ENCODE measurements around the gene KLHL6. TPM values are rescaled to one million over a fixed set of nuclear protein-coding genes. Genes with fewer than 3 reads are reported as not detected.

KLHL6 gene
- total and polyA plus RNA-seq, 8 donors = 0.19 to 4.6 (median 0.31) TPM

DNA sequence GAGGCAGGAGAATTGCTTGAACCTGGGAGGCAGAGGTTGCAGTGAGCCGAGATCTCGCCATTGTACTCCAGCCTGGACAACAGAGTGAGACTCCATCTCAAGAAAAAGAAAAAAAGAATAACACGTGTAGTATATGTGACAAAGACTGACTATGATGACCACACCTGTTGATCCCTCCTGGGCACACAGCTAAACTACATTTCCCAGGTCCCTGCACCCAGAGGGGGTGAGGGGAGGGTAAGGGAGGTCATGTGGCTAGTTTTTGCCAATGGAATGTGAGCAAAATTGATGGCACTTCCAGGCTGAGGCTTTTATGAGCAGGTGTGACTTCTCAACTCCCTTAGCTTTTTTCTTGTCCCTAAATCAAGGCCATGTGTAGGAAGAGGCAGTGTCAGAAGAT lies 58.2 kb downstream of the KLHL6 start:
- no peaks in the 10 kb centered on the region for H3K9me3 ChIP-seq
- H3K27ac ChIP-seq = no peak overlapping the region
- no peak for ATAC-seq
- intact Hi-C loops (cut with DNase I) = no loop called here
- no peak for FAIRE-seq
- H3K27me3 ChIP-seq = no peaks in the 10 kb centered on the region
- no peaks in the 10 kb centered on the region for H3K4me1 ChIP-seq
- TF ChIP-seq CTCF (IDR thresholded peaks at IDR 0.05) = no peak
- H3K36me3 ChIP-seq = no peaks in the 10 kb centered on the region
- no peak overlapping the region for H3K4me3 ChIP-seq
- DNase-seq = no peak
- WGBS, 2 donors = 89 to 92% methylated on average over 3 of the region's 3 CpGs

- DNase-seq = no peak
- H3K4me3 ChIP-seq = no peak overlapping the region
- 68 to 85% methylated on average over 1 of the region's 1 CpG for WGBS, 2 donors
- no peaks in the 10 kb centered on the region for H3K27me3 ChIP-seq
- no peak for TF ChIP-seq CTCF (IDR thresholded peaks at IDR 0.05)
- intact Hi-C loops (cut with DNase I) = no loop called here
- FAIRE-seq = no peak
- H3K4me1 ChIP-seq = no peaks in the 10 kb centered on the region
- H3K27ac ChIP-seq = no peak overlapping the region
- no peaks in the 10 kb centered on the region for H3K9me3 ChIP-seq
- ATAC-seq = no peak
- H3K36me3 ChIP-seq = no peaks in the 10 kb centered on the region
Observed at GRCh38 chr3:183496311-183496710, 59.2 kb downstream of the KLHL6 start.

GRCh38 chr3:183494341-183494740 lies 61.2 kb downstream of the KLHL6 start:
- FAIRE-seq = no peak
- no peak overlapping the region for H3K4me3 ChIP-seq
- TF ChIP-seq CTCF (IDR thresholded peaks at IDR 0.05) = no peak
- ATAC-seq = no peak
- H3K27ac ChIP-seq = no peak overlapping the region
- WGBS, 2 donors = 75 to 87% methylated on average over 2 of the region's 2 CpGs
- H3K9me3 ChIP-seq = no peaks in the 10 kb centered on the region
- H3K36me3 ChIP-seq = no peaks in the 10 kb centered on the region
- H3K4me1 ChIP-seq = no peaks in the 10 kb centered on the region
- no peak for DNase-seq
- H3K27me3 ChIP-seq = no peaks in the 10 kb centered on the region
- intact Hi-C loops (cut with DNase I) = no loop called here

GRCh38 chr3:183493296-183494045 lies 62.0 kb downstream of the KLHL6 start:
- ATAC-seq = no peak
- Histone ChIP-seq H3K4me1 (no peaks in the 10 kb centered on the region), H3K9me3 (no peaks in the 10 kb centered on the region), H3K36me3 (no peaks in the 10 kb centered on the region), H3K27me3 (no peaks in the 10 kb centered on the region), H3K27ac (no peak overlapping the region), H3K4me3 (no peak overlapping the region)
- FAIRE-seq = no peak
- no peak for TF ChIP-seq CTCF (IDR thresholded peaks at IDR 0.05)
- intact Hi-C loops (cut with DNase I) = no loop called here
- no peak for DNase-seq
- WGBS, 2 donors = 65 to 67% methylated on average over 4 of the region's 4 CpGs

DNA sequence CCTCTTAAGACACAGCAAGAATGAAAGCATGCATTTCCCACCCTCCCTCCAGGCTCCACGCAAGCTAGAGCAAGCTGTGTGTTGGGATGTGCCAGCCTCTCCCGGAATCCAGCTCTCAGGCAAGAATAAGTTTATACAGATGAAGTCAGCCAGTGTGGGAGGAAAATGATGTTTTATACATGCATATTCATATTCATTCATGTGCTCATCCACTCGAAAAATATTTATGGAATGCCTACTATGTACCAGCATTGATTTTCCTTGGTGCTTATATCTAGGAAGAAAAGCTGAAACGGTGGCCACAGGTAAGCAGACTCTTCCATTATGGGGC lies 62.7 kb downstream of the KLHL6 start:
- H3K27me3 ChIP-seq = no peaks in the 10 kb centered on the region
- H3K27ac ChIP-seq = no peak overlapping the region
- no peaks in the 10 kb centered on the region for H3K36me3 ChIP-seq
- WGBS, 2 donors = 62 to 69% methylated on average over 4 of the region's 4 CpGs
- FAIRE-seq (no peak), DNase-seq (no peak), ATAC-seq (no peak)
- no peak for TF ChIP-seq CTCF (IDR thresholded peaks at IDR 0.05)
- H3K4me3 ChIP-seq = no peak overlapping the region
- H3K9me3 ChIP-seq = no peaks in the 10 kb centered on the region
- intact Hi-C loops (cut with DNase I) = no loop called here
- H3K4me1 ChIP-seq = no peaks in the 10 kb centered on the region

All from pancreas (tissue), 10 donors.